Right atrium auricular region (tissue), 2 donors: ENCODE measurements around the gene PPP1R8. TPM values are rescaled to one million over a fixed set of nuclear protein-coding genes. Genes with fewer than 3 reads are reported as not detected.

Experiments used
- DNase-seq: peaks from one replicate; pipeline ENCODE4 v3.0.0-alpha.2; 2019; ENCODE audit warnings: low spot score
- H3K27ac ChIP-seq, 2 donors: fragments of 200-600 bp; sonication (generic); 1 replicate in 1 of 2; 2 replicates in 1 of 2; pipeline ENCODE4 v1.5.1; 2016 to 2019
- H3K27me3 ChIP-seq, 2 donors: fragments of 200-600 bp; sonication (generic); one replicate each; pipeline versions ENCODE4 v1.5.1 to v1.6.0; 2017 to 2019
- H3K36me3 ChIP-seq: fragments of 200-600 bp; sonication (generic); one replicate; pipeline ENCODE4 v1.5.1; 2016
- H3K4me1 ChIP-seq, 2 donors: fragments of 200-600 bp; sonication (generic); one replicate each; pipeline versions ENCODE4 v1.5.1 to v1.6.0; 2017 to 2019
- H3K4me3 ChIP-seq, 2 donors: fragments of 200-600 bp; sonication (generic); 1 replicate in 1 of 2; 2 replicates in 1 of 2; pipeline ENCODE4 v1.5.1; 2017 to 2019; ENCODE audit warnings: mild to moderate bottlenecking in 1 of 2, moderate library complexity in 1 of 2
- H3K9me3 ChIP-seq, 2 donors: fragments of 200-600 bp; sonication (generic); one replicate each; pipeline ENCODE4 v1.5.1; 2019
- CTCF ChIP-seq, 2 donors: fragments of 200-600 bp; sonication (generic); IDR thresholded peaks; one replicate each; pipeline ENCODE4 v1.5.1; 2019; ENCODE audit warnings: antibody characterized with exemption in 2 of 2
- total RNA-seq, 2 donors: library from RNA; depleted of rRNA; stranded (reverse); fragments of >200 nt; gene quantifications; one replicate each; pipeline ENCODE4 v1.1.0, GENCODE V29; 2016

Gene PPP1R8
- total RNA-seq, 2 donors from 2014 or later: 17.9 to 23.9 TPM

- H3K9me3 ChIP-seq: no peaks in the 10 kb centered on the region
- TF ChIP-seq CTCF (IDR thresholded peaks at IDR 0.05): no peak
- H3K27ac ChIP-seq: peak overlapping the region in 1 of 2 donors; percentile 35
- no peaks in the 10 kb centered on the region for H3K4me1 ChIP-seq
- DNase-seq: no peak
- no peaks in the 10 kb centered on the region for H3K27me3 ChIP-seq
- H3K36me3 ChIP-seq: no peaks in the 10 kb centered on the region
- H3K4me3 ChIP-seq: no peak overlapping the region
These were observed 53.7 kb downstream of the PPP1R8 start for GRCh38 chr1:27884006-27884954.

GRCh38 chr1:27885114-27885528 lies 54.5 kb downstream of the PPP1R8 start:
- H3K4me1 ChIP-seq: no peaks in the 10 kb centered on the region
- H3K27ac ChIP-seq: peak overlapping the region; percentile 35 to 48
- DNase-seq: no peak
- H3K9me3 ChIP-seq: no peaks in the 10 kb centered on the region
- H3K36me3 ChIP-seq: no peaks in the 10 kb centered on the region
- no peaks in the 10 kb centered on the region for H3K27me3 ChIP-seq
- no peak for TF ChIP-seq CTCF (IDR thresholded peaks at IDR 0.05)
- no peak overlapping the region for H3K4me3 ChIP-seq

GRCh38 chr1:27885621-27886352 lies 55.2 kb downstream of the PPP1R8 start:
- no peak overlapping the region for H3K4me3 ChIP-seq
- peak overlapping the region; percentile 36 to 48 for H3K27ac ChIP-seq
- H3K4me1 ChIP-seq: no peaks in the 10 kb centered on the region
- no peaks in the 10 kb centered on the region for H3K27me3 ChIP-seq
- no peaks in the 10 kb centered on the region for H3K36me3 ChIP-seq
- no peaks in the 10 kb centered on the region for H3K9me3 ChIP-seq
- no peak for TF ChIP-seq CTCF (IDR thresholded peaks at IDR 0.05)
- no peak for DNase-seq

- Histone ChIP-seq H3K4me1 (no peaks in the 10 kb centered on the region), H3K27me3 (no peaks in the 10 kb centered on the region), H3K36me3 (peaks cover 5% of the 10 kb centered on the region), H3K9me3 (no peaks in the 10 kb centered on the region), H3K4me3 (no peak overlapping the region), H3K27ac (peak overlapping the region; percentile 35 to 36)
- TF ChIP-seq CTCF (IDR thresholded peaks at IDR 0.05): no peak
- DNase-seq: no peak
These were observed 55.7 kb downstream of the PPP1R8 start for GRCh38 chr1:27886353-27886679.

- DNase-seq: no peak
- TF ChIP-seq CTCF (IDR thresholded peaks at IDR 0.05): no peak
- no peaks in the 10 kb centered on the region for H3K4me1 ChIP-seq
- no peaks in the 10 kb centered on the region for H3K27me3 ChIP-seq
- H3K9me3 ChIP-seq: no peaks in the 10 kb centered on the region
- H3K27ac ChIP-seq: peak overlapping the region in 1 of 2 donors; percentile 36
- H3K36me3 ChIP-seq: peaks cover 9% of the 10 kb centered on the region
- H3K4me3 ChIP-seq: no peak overlapping the region
These were observed 56.2 kb downstream of the PPP1R8 start for GRCh38 chr1:27886744-27887143.
